HG03432 (cell line): ENCODE measurements around the gene SULT1A2.
A peak's percentile ranks its signal among the peaks of the same experiment; 100 is the strongest.
"Not testable (repeated sequence)": the region's sequence is repeated elsewhere in the genome, so short reads cannot be mapped to it uniquely, and the experiment has no call there.

Experiments used
- ATAC-seq: cut with Tn5 transposase; IDR thresholded peaks from one replicate; pipeline ENCODE4 v1.9.1; 2021; ENCODE audit warnings: mild to moderate bottlenecking, moderate library complexity; ENCODE audit not compliant: unreplicated experiment

Gene SULT1A2

GRCh38 chr16:28562199-28562598 is 34.7 kb downstream of the SULT1A2 start:
- ATAC-seq = no peak

- no peak for ATAC-seq
Measured at GRCh38 chr16:28561557-28562187, 35.2 kb downstream of the SULT1A2 start.

GRCh38 chr16:28558456-28558855 is 38.4 kb downstream of the SULT1A2 start:
- no peak for ATAC-seq

GRCh38 chr16:28556914-28557320 is 39.9 kb downstream of the SULT1A2 start:
- ATAC-seq = no peak

GRCh38 chr16:28555561-28555960 is 41.3 kb downstream of the SULT1A2 start:
- no peak for ATAC-seq

GRCh38 chr16:28554634-28555423 is 42.0 kb downstream of the SULT1A2 start:
- ATAC-seq = no peak

GRCh38 chr16:28553776-28554633 is 42.8 kb downstream of the SULT1A2 start, which contains the start of gene SGF29:
Gene SGF29 (plus strand): TSS chr16:28553920. CDS start chr16:28581070, 27,150 bp downstream.
- ATAC-seq = peak; percentile 87

- ATAC-seq = no peak
Measured at GRCh38 chr16:28549301-28549899, 47.5 kb downstream of the SULT1A2 start.

- no peak for ATAC-seq
Measured at GRCh38 chr16:28548306-28548802, 48.5 kb downstream of the SULT1A2 start.

- ATAC-seq = no peak
Measured at GRCh38 chr16:28546626-28547025, 50.2 kb downstream of the SULT1A2 start.

GRCh38 chr16:28545964-28546363 is 50.9 kb downstream of the SULT1A2 start:
- not testable (repeated sequence) for ATAC-seq

- no peak for ATAC-seq
Measured at GRCh38 chr16:28544998-28545397, 51.9 kb downstream of the SULT1A2 start.

GRCh38 chr16:28543072-28543471 is 53.8 kb downstream of the SULT1A2 start:
- no peak for ATAC-seq

GRCh38 chr16:28542646-28543045 is 54.2 kb downstream of the SULT1A2 start:
- no peak for ATAC-seq
